ENCODE data around the gene PNMA8C.
A peak's percentile ranks its signal among the peaks of the same experiment; 100 is the strongest.

- TF ChIP-seq EP300 (IDR thresholded peaks at IDR 0.05; ENCODE audit: borderline replicate concordance): no peak
- TF ChIP-seq MAX (IDR thresholded peaks at IDR 0.05): no peak
- TF ChIP-seq TAF1 (IDR thresholded peaks at IDR 0.05; ENCODE audit: low read depth): 0 out of 2 replicates have a peak, but pooled peaks have one; percentile 31
- TF ChIP-seq YY1 (IDR thresholded peaks at IDR 0.05; ENCODE audit: low read depth): no peak
- no peak for TF ChIP-seq FOXM1 (IDR thresholded peaks at IDR 0.05; ENCODE audit: borderline replicate concordance, low read depth)
- TF ChIP-seq RAD21 (IDR thresholded peaks at IDR 0.05; ENCODE audit: low read depth): no peak
- TF ChIP-seq EGR1 (IDR thresholded peaks at IDR 0.05): no peak
- peak; percentile 38; the same call in 1 of the 2 replicates for TF ChIP-seq NFIC (IDR thresholded peaks at IDR 0.05)
These were observed 2.7 kb downstream of the PNMA8C start for GRCh38 chr19:46426035-46426505.

Measured in Ishikawa (cell line).